GM12878 (cell line): Measurements from ENCODE around the gene SGIP1. TPM values are rescaled to one million over a fixed set of nuclear protein-coding genes. Genes with fewer than 3 reads are reported as not detected.

Source experiments
- ATAC-seq: fragments of 200-7000 bp; cut with Tn5 transposase; 3 replicates; pipeline ENCODE4 v1.9.1; 2020; ENCODE audit warnings: mild to moderate bottlenecking, moderate library complexity
- BruUV-seq: library from RNA; stranded (reverse); fragments of 400-500 nt; replicated peaks from 2 replicates; lab custom pipeline; 2021; lab: Mats Ljungman, UMichigan
- CTCF ChIA-PET: fragments of 300-600 bp; sonication (Branson Sonifier 250); formaldehyde crosslinking; extraction: SDS; loops from one replicate; lab custom pipeline; 2021; ENCODE audit warnings: inconsistent platforms; lab: Yijun Ruan, JAX
- POLR2A ChIA-PET: fragments of 350-600 bp; formaldehyde crosslinking; extraction: SDS; loops from one replicate; lab custom pipeline; 2021; ENCODE audit warnings: inconsistent platforms; lab: Charles Lee
- RAD21 ChIA-PET: fragments of 300-600 bp; sonication (Branson Sonifier 250); formaldehyde crosslinking; loops from one replicate; lab custom pipeline; 2023; ENCODE audit warnings: antibody characterized with exemption; ENCODE audit not compliant: unreplicated experiment; lab: Charles Lee
- SMC1A ChIA-PET: fragments of 300-600 bp; sonication (Branson Sonifier 250); formaldehyde crosslinking; loops from one replicate; lab custom pipeline; 2023; ENCODE audit not compliant: unreplicated experiment, uncharacterized antibody; lab: Charles Lee
- DNase-seq: peaks from one replicate; pipeline ENCODE4 v3.0.0-alpha.2; 2011; ENCODE audit warnings: low read depth, low spot score
- FAIRE-seq: peaks from 3 replicates; lab custom pipeline; 2011; peaks lifted over from hg19 to GRCh38; lab: Jason Lieb, UNC
- H2AFZ ChIP-seq: 2 replicates; pipeline ENCODE4 v1.6.0; 2011; ENCODE audit warnings: low read depth, low read length, control low read depth; ENCODE audit not compliant: control insufficient read depth
- H3K27ac ChIP-seq: 2 replicates; pipeline ENCODE4 v1.5.1; 2011; ENCODE audit warnings: control low read depth; ENCODE audit not compliant: control insufficient read depth, insufficient read depth
- H3K27me3 ChIP-seq, 2 experiments: replicated peaks in 1 of 2; 2 replicates each; pipeline versions ENCODE4 v1.6.0 to v1.6.1; 2011; ENCODE audit warnings: low read length in 1 of 2; ENCODE audit not compliant: control insufficient read depth in 2 of 2, insufficient read depth in 2 of 2
- H3K36me3 ChIP-seq, 2 experiments: 2 replicates each; pipeline ENCODE4 v1.5.1; 2011; ENCODE audit warnings: low read length in 1 of 2; ENCODE audit not compliant: control insufficient read depth in 2 of 2, insufficient read depth in 2 of 2
- H3K4me1 ChIP-seq: 2 replicates; pipeline ENCODE4 v1.6.1; 2011; ENCODE audit warnings: mild to moderate bottlenecking, low read length, moderate library complexity, mixed read lengths; ENCODE audit not compliant: control insufficient read depth, insufficient read depth
- H3K4me2 ChIP-seq: 2 replicates; pipeline ENCODE4 v1.6.0; 2011; ENCODE audit warnings: control low read depth; ENCODE audit not compliant: control insufficient read depth, insufficient read depth
- H3K4me3 ChIP-seq: fragments of 200-600 bp; sonication (generic); 2 replicates; pipeline ENCODE4 v1.5.1; 2016
- H3K79me2 ChIP-seq: 2 replicates; pipeline ENCODE4 v1.6.0; 2011; ENCODE audit warnings: low read length; ENCODE audit not compliant: control insufficient read depth, insufficient read depth
- H3K9ac ChIP-seq: 2 replicates; pipeline ENCODE4 v1.8.0; 2011; ENCODE audit warnings: low read length, control low read depth, mixed read lengths; ENCODE audit not compliant: control insufficient read depth, insufficient read depth
- H3K9me3 ChIP-seq: replicated peaks from 3 replicates; pipeline ENCODE4 v1.5.1; 2011; ENCODE audit warnings: mild to moderate bottlenecking, low read length; ENCODE audit not compliant: control insufficient read depth, insufficient read depth
- H4K20me1 ChIP-seq: 2 replicates; pipeline ENCODE4 v1.6.0; 2011; ENCODE audit not compliant: control insufficient read depth, insufficient read depth
- CREB1 ChIP-seq: IDR thresholded peaks from 2 replicates; pipeline ENCODE4 v1.6.1; 2012; ENCODE audit warnings: low read depth, mild to moderate bottlenecking, inconsistent platforms
- ELK1 ChIP-seq: IDR thresholded peaks from 2 replicates; pipeline ENCODE4 v1.6.1; 2012; ENCODE audit warnings: low read depth, low read length, improper control_type of control experiment
- KLF5 ChIP-seq: fragments of 450-650 bp; IDR thresholded peaks from 2 replicates; pipeline ENCODE4 v1.6.1; 2014; ENCODE audit warnings: mild to moderate bottlenecking; ENCODE audit not compliant: partially characterized antibody
- NFYB ChIP-seq: IDR thresholded peaks from 2 replicates; pipeline ENCODE4 v1.6.1; 2011; ENCODE audit warnings: low read depth, mild to moderate bottlenecking, low read length, improper control_type of control experiment, moderate library complexity; ENCODE audit not compliant: insufficient read depth
- NR2F1 ChIP-seq: fragments of 450-650 bp; conservative IDR thresholded peaks from 2 replicates; pipeline ENCODE4 v1.6.1; 2017; ENCODE audit warnings: mild to moderate bottlenecking
- PKNOX1 ChIP-seq: fragments of 450-650 bp; IDR thresholded peaks from 2 replicates; pipeline ENCODE4 v1.6.1; 2016; ENCODE audit warnings: mild to moderate bottlenecking
- POLR2AphosphoS5 ChIP-seq: IDR thresholded peaks from 2 replicates; pipeline ENCODE4 v1.6.1; 2011; ENCODE audit warnings: mild to moderate bottlenecking, low read length, inconsistent platforms
- RAD51 ChIP-seq: fragments of 450-650 bp; IDR thresholded peaks from 2 replicates; pipeline ENCODE4 v1.6.1; 2016; ENCODE audit warnings: moderate library complexity, mild to moderate bottlenecking, inconsistent platforms
- SUPT20H ChIP-seq: IDR thresholded peaks from 2 replicates; pipeline ENCODE4 v1.6.1; 2011; ENCODE audit warnings: low read depth, mild to moderate bottlenecking, low read length, moderate library complexity, borderline replicate concordance; ENCODE audit not compliant: control insufficient read depth
- TARDBP ChIP-seq: IDR thresholded peaks from 2 replicates; pipeline ENCODE4 v1.6.1; 2016; ENCODE audit warnings: borderline replicate concordance
- TCF3 ChIP-seq: IDR thresholded peaks from 2 replicates; pipeline ENCODE4 v1.6.1; 2012; ENCODE audit warnings: low read depth, mild to moderate bottlenecking, low read length, borderline replicate concordance; ENCODE audit not compliant: insufficient read depth
- YBX1 ChIP-seq: fragments of 450-650 bp; IDR thresholded peaks from 2 replicates; pipeline ENCODE4 v1.6.1; 2016; ENCODE audit warnings: antibody characterized with exemption
- ZBTB11 ChIP-seq: fragments of 450-650 bp; formaldehyde crosslinking; IDR thresholded peaks from 2 replicates; pipeline ENCODE4 v1.5.0; 2022; ENCODE audit warnings: mild to moderate bottlenecking, missing genetic modification characterization
- ZBTB4 ChIP-seq: fragments of 450-650 bp; formaldehyde crosslinking; IDR thresholded peaks from 2 replicates; pipeline ENCODE4 v1.4.0; 2022; ENCODE audit warnings: mild to moderate bottlenecking, moderate library complexity
- ZSCAN29 ChIP-seq: fragments of 450-650 bp; IDR thresholded peaks from 2 replicates; pipeline ENCODE4 v1.6.1; 2017; ENCODE audit warnings: mild to moderate bottlenecking, moderate library complexity
- WGBS: methylation state at CpG from one replicate; pipeline ENCODE4 v1.1.6; 2016; ENCODE audit warnings: low lambda C conversion rate; ENCODE audit not compliant: insufficient replicate concordance, insufficient coverage; ENCODE audit errors: missing lambda C conversion rate; 5-methylcytosine and 5-hydroxymethylcytosine counted together
- in situ Hi-C: fragments of 300-500 bp; cut with MboI; formaldehyde crosslinking; loops from 9 replicates; pipeline ENCODE4 v1.14.3; 2018; ENCODE audit warnings: mixed read lengths
- intact Hi-C: fragments of 100-400 bp; cut with micrococcal nuclease; formaldehyde crosslinking; loops from one replicate; pipeline ENCODE4 v1.14.2; 2022; ENCODE audit not compliant: unreplicated experiment
- polyA plus RNA-seq, 11 experiments: library from polyadenylated mRNA; depleted of rRNA in 4 of 11; unstranded in 6 of 11; stranded (reverse) in 5 of 11; fragments of >200 nt; fragmentation: Nextera tagmentation in 4 of 11; fragmentation: Illumina TruSeq in 1 of 11; extraction: Ambion mirVana in 4 of 11; extraction: Trizol in 1 of 11; gene quantifications; 1 replicate in 1 of 11; 2 replicates in 10 of 11; pipeline versions ENCODE4 v1.2.1 to v1.2.3, GENCODE V29; 2011 to 2016; ENCODE audit warnings: inconsistent platforms in 2 of 11, missing spikeins in 2 of 11, low read depth in 1 of 11
- total RNA-seq, 4 experiments: library from RNA; depleted of rRNA in 3 of 4; stranded (reverse); fragments of >200 nt in 3 of 4; fragmentation: Illumina TruSeq in 1 of 4; extraction: Trizol in 1 of 4; gene quantifications; 2 replicates each; pipeline versions ENCODE4 v1.2.1 to v1.2.3, GENCODE V29; 2013 to 2021

The SGIP1 gene
- total and polyA plus RNA-seq, 10 of the 15 experiments (the other 5 are each of a cell fraction or from before 2014, with no cell fraction given): 0.15 TPM; not detected in 9

GRCh38 chr1:66535061-66535460 is 1.1 kb downstream of the SGIP1 start:
- RAD21 ChIA-PET: no interaction called here
- intact Hi-C loops: no loop called here
- peaks cover 9 to 12% of the 10 kb centered on the region in 2 experiments for H3K27me3 ChIP-seq
- in situ Hi-C loops: no loop called here
- no peaks in the 10 kb centered on the region for H4K20me1 ChIP-seq
- H3K4me2 ChIP-seq: no peak overlapping the region
- no peak for ATAC-seq
- no peak for FAIRE-seq
- no peaks in the 10 kb centered on the region for H3K4me1 ChIP-seq
- POLR2A ChIA-PET: no interaction called here
- 24% methylated on average over 2 of the region's 2 CpGs for WGBS
- BruUV-seq: no TSS peak
- no peak overlapping the region for H3K27ac ChIP-seq
- CTCF ChIA-PET: interaction anchor here (1.6 kb wide), 1 partner anchor 31 kb away, joined by 5 read pairs; no protein-coding TSS in a partner anchor
- H3K36me3 ChIP-seq: no peaks in the 10 kb centered on the region
- H3K79me2 ChIP-seq: no peaks in the 10 kb centered on the region
- SMC1A ChIA-PET: no interaction called here
- no peak for DNase-seq
- H3K9ac ChIP-seq: no peak overlapping the region
- no peak overlapping the region for H2AFZ ChIP-seq
- H3K9me3 ChIP-seq: no peaks in the 10 kb centered on the region
- no peak overlapping the region for H3K4me3 ChIP-seq
- no peak for TF ChIP-seq SUPT20H
- no peak for TF ChIP-seq ZBTB11 (CRISPR knock-in tag)
- TF ChIP-seq NFYB: no peak
- TF ChIP-seq ELK1: no peak
- TF ChIP-seq YBX1: no peak
- TF ChIP-seq TARDBP: no peak
- TF ChIP-seq ZSCAN29: no peak
- TF ChIP-seq RAD51: no peak
- TF ChIP-seq NR2F1: no peak
- no peak for TF ChIP-seq POLR2AphosphoS5
- TF ChIP-seq CREB1: no peak
- TF ChIP-seq TCF3: no peak
- no peak for TF ChIP-seq KLF5
- no peak for TF ChIP-seq PKNOX1
- TF ChIP-seq ZBTB4: no peak
